Measurements from ENCODE around the gene CR1L. TPM values are rescaled to one million over a fixed set of nuclear protein-coding genes. Genes with fewer than 3 reads are reported as not detected.
A peak's percentile ranks its signal among the peaks of the same experiment; 100 is the strongest.

CR1L gene
- total and polyA plus RNA-seq, 9 of the 15 experiments (the other 6 are each of a cell fraction or from before 2014, with no cell fraction given), result 10.1 to 74.8 (median 34.3) TPM

GRCh38 chr1:207745839-207746767, 101.2 kb downstream of the CR1L start (continued):
- TF ChIP-seq ZNF280A (IDR thresholded peaks at IDR 0.05; ENCODE audit: low read depth, partially characterized antibody) (no peak), KDM2B (CRISPR knock-in tag; IDR thresholded peaks at IDR 0.05) (no peak), NFIX (CRISPR knock-in tag; IDR thresholded peaks at IDR 0.05; ENCODE audit: low read depth) (0 out of 2 replicates have a peak, but pooled peaks have one; percentile 23), BACH1 (tag; IDR thresholded peaks at IDR 0.05) (no peak), SPI1 (IDR thresholded peaks at IDR 0.05; ENCODE audit: borderline replicate concordance, low read depth, low read length) (peak; percentile 50; the same call in 1 of the 2 replicates), E2F8 (IDR thresholded peaks at IDR 0.05; ENCODE audit: low read depth, partially characterized antibody) (no peak), CHD2 (IDR thresholded peaks at IDR 0.05; ENCODE audit: low read depth, low read length) (no peak), FOXP1 (CRISPR knock-in tag; IDR thresholded peaks at IDR 0.05) (no peak), HDAC2 (IDR thresholded peaks at IDR 0.05) (peak; percentile 58; the same call in 1 of the 2 replicates), THRA (IDR thresholded peaks at IDR 0.05) (no peak), RBFOX2 (IDR thresholded peaks at IDR 0.05; ENCODE audit: low read depth, low read length) (no peak), SFPQ (IDR thresholded peaks at IDR 0.05; ENCODE audit: low read depth, low read length) (no peak), ZFPM2 (CRISPR knock-in tag; IDR thresholded peaks at IDR 0.05) (no peak), ELF1 (tag; IDR thresholded peaks at IDR 0.05) (no peak), TEAD4 (IDR thresholded peaks at IDR 0.05; ENCODE audit: low read length) (peak; percentile 94), TEAD4 (CRISPR knock-in tag; IDR thresholded peaks at IDR 0.05; ENCODE audit: borderline replicate concordance) (no peak), ERF (CRISPR knock-in tag; IDR thresholded peaks at IDR 0.05) (no peak)
- TF ChIP-seq, protein P1, sequence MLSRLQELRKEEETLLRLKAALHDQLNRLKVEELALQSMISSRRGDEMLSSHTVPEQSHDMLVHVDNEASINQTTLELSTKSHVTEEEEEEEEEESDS (CRISPR knock-in tag; IDR thresholded peaks at IDR 0.05), result no peak

Measured in K562 (cell line).